ENCODE data around the gene YTHDC1. TPM values are rescaled to one million over a fixed set of nuclear protein-coding genes. Genes with fewer than 3 reads are reported as not detected.

The YTHDC1 gene
- polyA plus RNA-seq, 4 donors = 30.2 to 123 (median 34.2) TPM

- Histone ChIP-seq H3K4me1 (ENCODE audit: control insufficient read depth in 3 of 3, insufficient read depth in 2 of 3, low read depth in 1 of 3, low read length in 2 of 3) (no peaks in the 10 kb centered on the region), H3K36me3 (ENCODE audit: control insufficient read depth in 3 of 3, insufficient read depth in 2 of 3, low read depth in 1 of 3, low read length in 3 of 3) (no peaks in the 10 kb centered on the region), H3K9me3 (ENCODE audit: control insufficient read depth in 2 of 2, insufficient read depth in 1 of 2, low read depth in 1 of 2, low read length in 1 of 2) (peaks cover 0 to 11% of the 10 kb centered on the region in 2 donors), H3K4me3 (ENCODE audit: low read depth in 1 of 3, low read length in 3 of 3) (no peak overlapping the region), H3K27ac (ENCODE audit: low read depth in 1 of 3, low read length in 2 of 3) (no peak overlapping the region), H3K27me3 (ENCODE audit: control insufficient read depth in 3 of 3, insufficient read depth in 3 of 3, low read length in 3 of 3) (no peaks in the 10 kb centered on the region)
- no peak for DNase-seq
- FAIRE-seq = no peak
- WGBS, 3 donors = 61 to 64% (median 61%) methylated on average over 3 of the region's 3 CpGs
Measured at GRCh38 chr4:68367835-68368234, 17.9 kb upstream of the YTHDC1 start.

GRCh38 chr4:68366600-68366999 lies 16.7 kb upstream of the YTHDC1 start:
- no peak overlapping the region for H3K4me3 ChIP-seq (ENCODE audit: low read depth in 1 of 3, low read length in 3 of 3)
- peaks cover 0 to 11% of the 10 kb centered on the region in 2 donors for H3K9me3 ChIP-seq (ENCODE audit: control insufficient read depth in 2 of 2, insufficient read depth in 1 of 2, low read depth in 1 of 2, low read length in 1 of 2)
- H3K36me3 ChIP-seq (ENCODE audit: control insufficient read depth in 3 of 3, insufficient read depth in 2 of 3, low read depth in 1 of 3, low read length in 3 of 3) = no peaks in the 10 kb centered on the region
- no peak for FAIRE-seq
- 88 to 93% (median 89%) methylated on average over 4 of the region's 4 CpGs for WGBS, 3 donors
- DNase-seq = no peak
- no peaks in the 10 kb centered on the region for H3K27me3 ChIP-seq (ENCODE audit: control insufficient read depth in 3 of 3, insufficient read depth in 3 of 3, low read length in 3 of 3)
- no peak overlapping the region for H3K27ac ChIP-seq (ENCODE audit: low read depth in 1 of 3, low read length in 2 of 3)
- H3K4me1 ChIP-seq (ENCODE audit: control insufficient read depth in 3 of 3, insufficient read depth in 2 of 3, low read depth in 1 of 3, low read length in 2 of 3) = no peaks in the 10 kb centered on the region

GRCh38 chr4:68365068-68365467 lies 15.2 kb upstream of the YTHDC1 start:
- no peaks in the 10 kb centered on the region for H3K36me3 ChIP-seq (ENCODE audit: control insufficient read depth in 3 of 3, insufficient read depth in 2 of 3, low read depth in 1 of 3, low read length in 3 of 3)
- no peak overlapping the region for H3K27ac ChIP-seq (ENCODE audit: low read depth in 1 of 3, low read length in 2 of 3)
- H3K9me3 ChIP-seq (ENCODE audit: control insufficient read depth in 2 of 2, insufficient read depth in 1 of 2, low read depth in 1 of 2, low read length in 1 of 2) = peaks cover 0 to 11% of the 10 kb centered on the region in 2 donors
- no peak for FAIRE-seq
- 80 to 91% (median 85%) methylated on average over 1 of the region's 1 CpG for WGBS, 3 donors
- H3K4me1 ChIP-seq (ENCODE audit: control insufficient read depth in 3 of 3, insufficient read depth in 2 of 3, low read depth in 1 of 3, low read length in 2 of 3) = peaks cover 0 to 2% (median 0%) of the 10 kb centered on the region in 3 donors
- DNase-seq = no peak
- H3K27me3 ChIP-seq (ENCODE audit: control insufficient read depth in 3 of 3, insufficient read depth in 3 of 3, low read length in 3 of 3) = no peaks in the 10 kb centered on the region
- no peak overlapping the region for H3K4me3 ChIP-seq (ENCODE audit: low read depth in 1 of 3, low read length in 3 of 3)

DNA sequence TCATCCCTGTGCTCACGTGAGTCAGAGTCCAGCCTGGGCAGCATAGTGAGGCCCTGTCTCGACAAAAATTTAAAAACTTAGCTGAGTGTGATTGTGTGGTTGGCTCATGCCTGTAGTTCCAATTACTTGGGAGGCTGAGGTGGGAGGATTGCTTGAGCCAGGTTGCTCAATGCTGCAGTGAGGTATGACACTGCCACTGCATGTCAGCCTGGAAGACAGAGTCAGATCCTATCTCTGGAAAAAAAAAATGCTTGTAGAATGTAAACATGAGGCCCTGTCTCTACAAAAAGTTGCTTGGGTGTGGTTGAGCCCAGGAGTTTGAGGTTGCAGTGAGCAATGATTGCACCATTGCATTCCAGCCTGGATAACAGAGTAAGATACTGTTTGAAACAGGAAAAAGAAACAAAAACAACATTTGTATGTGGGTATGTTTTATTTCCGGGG lies 11.3 kb upstream of the YTHDC1 start:
- whole genome bisulfite sequencing, 3 donors = 85 to 89% (median 87%) methylated on average over 3 of the region's 3 CpGs
- H3K36me3 ChIP-seq (ENCODE audit: control insufficient read depth in 3 of 3, insufficient read depth in 2 of 3, low read depth in 1 of 3, low read length in 3 of 3) = no peaks in the 10 kb centered on the region
- peaks cover 0 to 6% of the 10 kb centered on the region in 2 donors for H3K9me3 ChIP-seq (ENCODE audit: control insufficient read depth in 2 of 2, insufficient read depth in 1 of 2, low read depth in 1 of 2, low read length in 1 of 2)
- DNase-seq (peak in 1 of 2 donors; percentile 48), FAIRE-seq (no peak)
- no peaks in the 10 kb centered on the region for H3K27me3 ChIP-seq (ENCODE audit: control insufficient read depth in 3 of 3, insufficient read depth in 3 of 3, low read length in 3 of 3)
- peaks cover 0 to 5% (median 0%) of the 10 kb centered on the region in 3 donors for H3K4me1 ChIP-seq (ENCODE audit: control insufficient read depth in 3 of 3, insufficient read depth in 2 of 3, low read depth in 1 of 3, low read length in 2 of 3)
- no peak overlapping the region for H3K4me3 ChIP-seq (ENCODE audit: low read depth in 1 of 3, low read length in 3 of 3)
- H3K27ac ChIP-seq (ENCODE audit: low read depth in 1 of 3, low read length in 2 of 3) = peak overlapping the region in 1 of 3 donors; percentile 47

- no peak for DNase-seq
- Histone ChIP-seq H3K27me3 (ENCODE audit: control insufficient read depth in 3 of 3, insufficient read depth in 3 of 3, low read length in 3 of 3) (no peaks in the 10 kb centered on the region), H3K4me3 (ENCODE audit: low read depth in 1 of 3, low read length in 3 of 3) (no peak overlapping the region), H3K9me3 (ENCODE audit: control insufficient read depth in 2 of 2, insufficient read depth in 1 of 2, low read depth in 1 of 2, low read length in 1 of 2) (peaks cover 0 to 4% of the 10 kb centered on the region in 2 donors), H3K27ac (ENCODE audit: low read depth in 1 of 3, low read length in 2 of 3) (peak overlapping the region in 1 of 3 donors; percentile 57), H3K4me1 (ENCODE audit: control insufficient read depth in 3 of 3, insufficient read depth in 2 of 3, low read depth in 1 of 3, low read length in 2 of 3) (peaks cover 0 to 5% (median 0%) of the 10 kb centered on the region in 3 donors), H3K36me3 (ENCODE audit: control insufficient read depth in 3 of 3, insufficient read depth in 2 of 3, low read depth in 1 of 3, low read length in 3 of 3) (no peaks in the 10 kb centered on the region)
- WGBS, 3 donors = 84 to 88% (median 87%) methylated on average over 4 of the region's 4 CpGs
- no peak for FAIRE-seq
Measured at GRCh38 chr4:68360231-68360968, 10.5 kb upstream of the YTHDC1 start.

GRCh38 chr4:68359508-68359907 lies 9.6 kb upstream of the YTHDC1 start:
- Histone ChIP-seq H3K4me1 (ENCODE audit: control insufficient read depth in 3 of 3, insufficient read depth in 2 of 3, low read depth in 1 of 3, low read length in 2 of 3) (peaks cover 0 to 5% (median 0%) of the 10 kb centered on the region in 3 donors), H3K27me3 (ENCODE audit: control insufficient read depth in 3 of 3, insufficient read depth in 3 of 3, low read length in 3 of 3) (no peaks in the 10 kb centered on the region), H3K4me3 (ENCODE audit: low read depth in 1 of 3, low read length in 3 of 3) (no peak overlapping the region), H3K9me3 (ENCODE audit: control insufficient read depth in 2 of 2, insufficient read depth in 1 of 2, low read depth in 1 of 2, low read length in 1 of 2) (no peaks in the 10 kb centered on the region), H3K36me3 (ENCODE audit: control insufficient read depth in 3 of 3, insufficient read depth in 2 of 3, low read depth in 1 of 3, low read length in 3 of 3) (no peaks in the 10 kb centered on the region), H3K27ac (ENCODE audit: low read depth in 1 of 3, low read length in 2 of 3) (peak overlapping the region in 1 of 3 donors; percentile 57)
- DNase-seq (no peak), FAIRE-seq (no peak)

DNA sequence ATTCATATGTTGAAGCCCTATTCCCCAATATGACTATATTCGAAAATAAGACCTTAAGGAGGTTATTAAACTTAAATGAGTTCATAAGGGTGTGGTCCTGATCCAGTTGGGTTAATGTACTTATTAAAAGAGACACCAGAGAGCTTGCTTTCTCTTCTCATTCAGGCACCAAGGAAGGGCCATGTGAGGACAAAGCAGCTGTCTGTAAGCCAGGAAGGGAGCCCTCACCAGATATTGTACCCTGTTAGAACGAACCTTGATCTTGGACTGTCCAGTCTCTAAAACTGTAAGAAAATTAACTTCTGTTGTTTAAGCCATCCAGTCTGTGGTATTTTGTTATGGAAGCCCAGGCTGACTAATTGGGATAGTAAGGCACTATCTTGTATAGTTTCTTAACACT lies 9.1 kb upstream of the YTHDC1 start:
- 83 to 90% (median 84%) methylated on average over 2 of the region's 2 CpGs for WGBS, 3 donors

DNA sequence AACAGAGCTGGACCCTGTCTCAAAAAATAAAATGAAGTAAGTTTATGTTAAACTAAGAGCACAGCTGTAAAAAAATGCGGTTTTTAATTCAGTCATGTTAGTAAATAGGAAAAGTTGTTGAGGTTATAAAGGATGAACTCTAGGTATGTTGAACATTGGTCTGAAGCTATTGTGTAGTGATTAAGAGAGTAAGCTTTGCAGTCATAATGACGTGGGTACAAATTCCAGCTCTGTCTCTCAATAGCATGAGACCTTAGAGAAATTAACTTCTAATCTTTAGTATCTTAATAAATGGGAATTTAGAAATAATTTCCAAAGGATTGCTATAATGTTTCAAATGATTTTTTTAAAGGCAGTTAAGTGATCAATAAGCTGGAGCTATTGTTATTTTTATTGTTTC lies 2.9 kb upstream of the YTHDC1 start:
- WGBS, 3 donors = 16 to 61% (median 42%) methylated on average over 2 of the region's 2 CpGs
- FAIRE-seq (peak; percentile 23), DNase-seq (peak; percentile 46 to 65)
- Histone ChIP-seq H3K4me1 (ENCODE audit: control insufficient read depth in 3 of 3, insufficient read depth in 2 of 3, low read depth in 1 of 3, low read length in 2 of 3) (peaks cover 0 to 8% (median 2%) of the 10 kb centered on the region in 3 donors), H3K4me3 (ENCODE audit: low read depth in 1 of 3, low read length in 3 of 3) (no peak overlapping the region), H3K27me3 (ENCODE audit: control insufficient read depth in 3 of 3, insufficient read depth in 3 of 3, low read length in 3 of 3) (no peaks in the 10 kb centered on the region), H3K9me3 (ENCODE audit: control insufficient read depth in 2 of 2, insufficient read depth in 1 of 2, low read depth in 1 of 2, low read length in 1 of 2) (peaks cover 0 to 5% of the 10 kb centered on the region in 2 donors), H3K27ac (ENCODE audit: low read depth in 1 of 3, low read length in 2 of 3) (peak overlapping the region in 1 of 3 donors; percentile 69), H3K36me3 (ENCODE audit: control insufficient read depth in 3 of 3, insufficient read depth in 2 of 3, low read depth in 1 of 3, low read length in 3 of 3) (no peaks in the 10 kb centered on the region)

More for the DNA sequence above, 9.1 kb upstream of the YTHDC1 start:
- Histone ChIP-seq H3K9me3 (ENCODE audit: control insufficient read depth in 2 of 2, insufficient read depth in 1 of 2, low read depth in 1 of 2, low read length in 1 of 2) (no peaks in the 10 kb centered on the region), H3K27me3 (ENCODE audit: control insufficient read depth in 3 of 3, insufficient read depth in 3 of 3, low read length in 3 of 3) (no peaks in the 10 kb centered on the region), H3K4me1 (ENCODE audit: control insufficient read depth in 3 of 3, insufficient read depth in 2 of 3, low read depth in 1 of 3, low read length in 2 of 3) (peaks cover 0 to 5% (median 0%) of the 10 kb centered on the region in 3 donors), H3K36me3 (ENCODE audit: control insufficient read depth in 3 of 3, insufficient read depth in 2 of 3, low read depth in 1 of 3, low read length in 3 of 3) (no peaks in the 10 kb centered on the region), H3K4me3 (ENCODE audit: low read depth in 1 of 3, low read length in 3 of 3) (no peak overlapping the region), H3K27ac (ENCODE audit: low read depth in 1 of 3, low read length in 2 of 3) (peak overlapping the region in 1 of 3 donors; percentile 57)
- DNase-seq (no peak), FAIRE-seq (no peak)

Data from small intestine (tissue), 7 donors.